ENCODE data around the gene TNS1. TPM values are rescaled to one million over a fixed set of nuclear protein-coding genes. Genes with fewer than 3 reads are reported as not detected.

TNS1 gene
- total and polyA plus RNA-seq, 10 of the 15 experiments (the other 5 are each of a cell fraction or from before 2014, with no cell fraction given) = 0.05 to 0.44 TPM; not detected in 8

- H2AFZ ChIP-seq (ENCODE audit: control insufficient read depth, low read depth, low read length) = no peak overlapping the region
- no peaks in the 10 kb centered on the region for H3K4me1 ChIP-seq (ENCODE audit: control insufficient read depth, insufficient read depth, low read length)
- no peak overlapping the region for H3K27ac ChIP-seq (ENCODE audit: control insufficient read depth, insufficient read depth)
- no peak overlapping the region for H3K4me2 ChIP-seq (ENCODE audit: control insufficient read depth, insufficient read depth)
- ATAC-seq (no peak), FAIRE-seq (no peak), DNase-seq (ENCODE audit: low read depth, low spot score) (no peak)
- ChIA-PET CTCF (interaction anchor here (0.7 kb wide), 1 partner anchor 114 kb away, joined by 4 read pairs; no protein-coding TSS in a partner anchor), POLR2A (no interaction called here), SMC1A (ENCODE audit: uncharacterized antibody, unreplicated experiment) (no interaction called here), RAD21 (ENCODE audit: unreplicated experiment) (no interaction called here)
- BruUV-seq (replicated peaks) = no TSS peak
- H3K4me3 ChIP-seq = no peak overlapping the region
- in situ Hi-C loops (cut with MboI) (no loop called here), intact Hi-C loops (cut with micrococcal nuclease; ENCODE audit: unreplicated experiment) (no loop called here)
- TF ChIP-seq ATF2 (IDR thresholded peaks at IDR 0.05; ENCODE audit: low read length) = no peak
- TF ChIP-seq MTA3 (IDR thresholded peaks at IDR 0.05; ENCODE audit: borderline replicate concordance, low read length) = no peak
- TF ChIP-seq ZZZ3 (IDR thresholded peaks at IDR 0.05; ENCODE audit: control insufficient read depth, insufficient read length, low read depth) = no peak
- no peaks in the 10 kb centered on the region for H4K20me1 ChIP-seq (ENCODE audit: control insufficient read depth, insufficient read depth)
- no peaks in the 10 kb centered on the region; the same call in 2 of the 3 replicates for H3K9me3 ChIP-seq (replicated peaks; ENCODE audit: control insufficient read depth, insufficient read depth, low read length)
- H3K36me3 ChIP-seq (ENCODE audit: control insufficient read depth in 2 of 2, insufficient read depth in 2 of 2, low read length in 1 of 2) = no peaks in the 10 kb centered on the region
- WGBS (ENCODE audit: insufficient coverage, insufficient replicate concordance, low lambda C conversion rate, missing lambda C conversion rate) = 34% methylated on average over 8 of the region's 8 CpGs
- peaks cover 5 to 10% of the 10 kb centered on the region in 2 experiments; a peak in 3 of 4 replicates for H3K27me3 ChIP-seq (replicated peaks in 1 of 2; ENCODE audit: control insufficient read depth in 2 of 2, insufficient read depth in 2 of 2, low read length in 1 of 2)
- H3K9ac ChIP-seq (ENCODE audit: control insufficient read depth, insufficient read depth, low read length) = no peak overlapping the region
- no peaks in the 10 kb centered on the region for H3K79me2 ChIP-seq (ENCODE audit: control insufficient read depth, insufficient read depth, low read length)
Measured at GRCh38 chr2:217903142-217903858, 99.5 kb downstream of the TNS1 start.

- RAD21 ChIA-PET (ENCODE audit: unreplicated experiment) = no interaction called here
- Histone ChIP-seq H3K27me3 (replicated peaks in 1 of 2; ENCODE audit: control insufficient read depth in 2 of 2, insufficient read depth in 2 of 2, low read length in 1 of 2) (peaks cover 5 to 10% of the 10 kb centered on the region in 2 experiments; a peak in 3 of 4 replicates), H3K9ac (ENCODE audit: control insufficient read depth, insufficient read depth, low read length) (no peak overlapping the region), H3K36me3 (ENCODE audit: control insufficient read depth in 2 of 2, insufficient read depth in 2 of 2, low read length in 1 of 2) (no peaks in the 10 kb centered on the region), H3K4me2 (ENCODE audit: control insufficient read depth, insufficient read depth) (no peak overlapping the region), H4K20me1 (ENCODE audit: control insufficient read depth, insufficient read depth) (no peaks in the 10 kb centered on the region), H3K4me3 (no peak overlapping the region), H3K9me3 (replicated peaks; ENCODE audit: control insufficient read depth, insufficient read depth, low read length) (no peaks in the 10 kb centered on the region; the same call in 2 of the 3 replicates), H3K4me1 (ENCODE audit: control insufficient read depth, insufficient read depth, low read length) (no peaks in the 10 kb centered on the region), H2AFZ (ENCODE audit: control insufficient read depth, low read depth, low read length) (no peak overlapping the region), H3K27ac (ENCODE audit: control insufficient read depth, insufficient read depth) (no peak overlapping the region), H3K79me2 (ENCODE audit: control insufficient read depth, insufficient read depth, low read length) (no peaks in the 10 kb centered on the region)
- POLR2A ChIA-PET = no interaction called here
- SMC1A ChIA-PET (ENCODE audit: uncharacterized antibody, unreplicated experiment) = no interaction called here
- CTCF ChIA-PET = interaction anchor here (0.5 kb wide), 1 partner anchor 15 kb away, joined by 4 read pairs; no protein-coding TSS in a partner anchor
- DNase-seq (ENCODE audit: low read depth, low spot score) = no peak
- intact Hi-C loops (cut with micrococcal nuclease; ENCODE audit: unreplicated experiment) = no loop called here
- 16% methylated on average over 19 of the region's 19 CpGs for WGBS (ENCODE audit: insufficient coverage, insufficient replicate concordance, low lambda C conversion rate, missing lambda C conversion rate)
- BruUV-seq (replicated peaks) = no TSS peak
- no peak for FAIRE-seq
- in situ Hi-C loops (cut with MboI) = no loop called here
- ATAC-seq = peak; percentile 38
- TF ChIP-seq USF2 (IDR thresholded peaks at IDR 0.05; ENCODE audit: borderline replicate concordance, low read depth, low read length) (peak; percentile 17; the same call in 1 of the 2 replicates), RAD51 (IDR thresholded peaks at IDR 0.05) (peak; percentile 47; the same call in 1 of the 2 replicates), USF1 (IDR thresholded peaks at IDR 0.05; ENCODE audit: borderline replicate concordance, extremely low read length, insufficient read depth, low read depth, low read length) (peak; percentile 76), IKZF2 (IDR thresholded peaks at IDR 0.05) (no peak), SMC3 (IDR thresholded peaks at IDR 0.05; ENCODE audit: borderline replicate concordance, low read length) (no peak), RUNX3 (IDR thresholded peaks at IDR 0.05; ENCODE audit: low read length) (no peak), CHD1 (IDR thresholded peaks at IDR 0.05; ENCODE audit: low read depth, low read length) (no peak), SPI1 (IDR thresholded peaks at IDR 0.05; ENCODE audit: borderline replicate concordance, insufficient read depth, low read depth, low read length) (peak; percentile 52; the same call in 1 of the 2 replicates), BHLHE40 (IDR thresholded peaks at IDR 0.05; ENCODE audit: borderline replicate concordance in 1 of 2, low read depth in 2 of 2, low read length in 1 of 2) (peak; percentile 51 to 71; a peak in 3 of 4 replicates)
Measured at GRCh38 chr2:217902379-217903141, 100.2 kb downstream of the TNS1 start.
